Right atrium auricular region (tissue), 2 donors: ENCODE results near the gene PDIK1L. TPM values are rescaled to one million over a fixed set of nuclear protein-coding genes. Genes with fewer than 3 reads are reported as not detected.

Experiments used
- DNase-seq: peaks from one replicate; pipeline ENCODE4 v3.0.0-alpha.2; 2019; ENCODE audit warnings: low spot score
- H3K27ac ChIP-seq, 2 donors: fragments of 200-600 bp; sonication (generic); 1 replicate in 1 of 2; 2 replicates in 1 of 2; pipeline ENCODE4 v1.5.1; 2016 to 2019
- H3K27me3 ChIP-seq, 2 donors: fragments of 200-600 bp; sonication (generic); one replicate each; pipeline versions ENCODE4 v1.5.1 to v1.6.0; 2017 to 2019
- H3K36me3 ChIP-seq: fragments of 200-600 bp; sonication (generic); one replicate; pipeline ENCODE4 v1.5.1; 2016
- H3K4me1 ChIP-seq, 2 donors: fragments of 200-600 bp; sonication (generic); one replicate each; pipeline versions ENCODE4 v1.5.1 to v1.6.0; 2017 to 2019
- H3K4me3 ChIP-seq, 2 donors: fragments of 200-600 bp; sonication (generic); 1 replicate in 1 of 2; 2 replicates in 1 of 2; pipeline ENCODE4 v1.5.1; 2017 to 2019; ENCODE audit warnings: mild to moderate bottlenecking in 1 of 2, moderate library complexity in 1 of 2
- H3K9me3 ChIP-seq, 2 donors: fragments of 200-600 bp; sonication (generic); one replicate each; pipeline ENCODE4 v1.5.1; 2019
- CTCF ChIP-seq, 2 donors: fragments of 200-600 bp; sonication (generic); IDR thresholded peaks; one replicate each; pipeline ENCODE4 v1.5.1; 2019; ENCODE audit warnings: antibody characterized with exemption in 2 of 2
- total RNA-seq, 2 donors: library from RNA; depleted of rRNA; stranded (reverse); fragments of >200 nt; gene quantifications; one replicate each; pipeline ENCODE4 v1.1.0, GENCODE V29; 2016

Gene PDIK1L
- total RNA-seq, 2 donors from 2014 or later, result 3.0 to 3.4 TPM

- Histone ChIP-seq H3K27me3 (no peaks in the 10 kb centered on the region), H3K9me3 (no peaks in the 10 kb centered on the region), H3K36me3 (no peaks in the 10 kb centered on the region), H3K4me3 (peak within 1 kb of the TSS in 1 of 2 donors; percentile 67), H3K4me1 (peaks cover 0 to 16% of the 10 kb centered on the region in 2 donors), H3K27ac (no peak within 1 kb of the TSS)
- TF ChIP-seq CTCF (IDR thresholded peaks at IDR 0.05), result no peak
- DNase-seq, result no peak
These were observed 59.8 kb downstream of the PDIK1L start, which contains the start of gene ZNF593OS for GRCh38 chr1:26171084-26172072. Gene ZNF593OS (minus strand): TSS chr1:26171832. CDS start chr1:26171661, 171 bp downstream.

Other genes with a start within 250 kb of the PDIK1L start
- gene PAQR7, start 236.1 kb upstream of the PDIK1L start, total RNA-seq, result 1 to 10 TPM in 1 of 2 donors, under 1 TPM in 1; 0.85 to 2.9 TPM
- gene STMN1, start 205.4 kb upstream of the PDIK1L start, total RNA-seq, result 10 to 100 TPM; 13.4 to 21.0 TPM
- gene PAFAH2, start 113.8 kb upstream of the PDIK1L start, total RNA-seq, result 1 to 10 TPM; 4.3 to 5.5 TPM
- 1 to 10 TPM in 1 of 2 donors, under 1 TPM in 1; 0.79 to 1.4 TPM for gene EXTL1, start 90.0 kb upstream of the PDIK1L start, total RNA-seq
- under 1 TPM; 0.22 to 0.63 TPM for gene SLC30A2, start 65.7 kb upstream of the PDIK1L start, total RNA-seq
- 100 to 1,000 TPM; 118 to 151 TPM for gene TRIM63, start 44.2 kb upstream of the PDIK1L start, total RNA-seq
- gene FAM110D, start 47.3 kb downstream of the PDIK1L start, total RNA-seq, result 1 to 10 TPM; 3.8 to 4.3 TPM
- not detected for gene C1orf232, start 57.1 kb downstream of the PDIK1L start, total RNA-seq
- gene ZNF593, start 58.1 kb downstream of the PDIK1L start, total RNA-seq, result 10 to 100 TPM; 12.8 to 30.5 TPM
- not detected for gene ZNF593OS, start 60.0 kb downstream of the PDIK1L start, total RNA-seq
- 1 to 10 TPM in 1 of 2 donors, under 1 TPM in 1; 0.52 to 1.3 TPM for gene CNKSR1, start 65.7 kb downstream of the PDIK1L start, total RNA-seq
- not detected for gene CATSPER4, start 78.8 kb downstream of the PDIK1L start, total RNA-seq
- gene CEP85, start 122.4 kb downstream of the PDIK1L start, total RNA-seq, result 100 to 1,000 TPM in 1 of 2 donors, 10 to 100 TPM in 1; 31.2 to 104 TPM
- 10 to 100 TPM; 24.8 to 66.0 TPM for gene SH3BGRL3, start 168.3 kb downstream of the PDIK1L start, total RNA-seq
- 1 to 10 TPM; 4.5 to 7.4 TPM for gene UBXN11, start 194.8 kb downstream of the PDIK1L start, total RNA-seq
- 1 to 10 TPM; 4.9 to 5.8 TPM for gene CD52, start 206.1 kb downstream of the PDIK1L start, total RNA-seq
- gene CRYBG2, start 242.3 kb downstream of the PDIK1L start, total RNA-seq, result not detected